Endothelial cell of umbilical vein (primary cell): ENCODE results near the gene MGAT5. TPM values are rescaled to one million over a fixed set of nuclear protein-coding genes. Genes with fewer than 3 reads are reported as not detected.

Experiments
- BruUV-seq: library from RNA; stranded (reverse); fragments of 400-500 nt; replicated peaks from 2 replicates; lab custom pipeline; 2021; lab: Mats Ljungman, UMichigan
- CTCF ChIA-PET: fragments of 300-600, 350-600 bp; sonication (Branson Sonifier 250); formaldehyde crosslinking; loops from one replicate; lab custom pipeline; 2021; ENCODE audit warnings: antibody characterized with exemption, inconsistent platforms; lab: Charles Lee
- POLR2A ChIA-PET: fragments of 300-600, 350-600 bp; sonication (Branson Sonifier 250); formaldehyde crosslinking; loops from one replicate; lab custom pipeline; 2021; ENCODE audit warnings: antibody characterized with exemption, inconsistent platforms; lab: Charles Lee
- DNase-seq: peaks from one replicate; pipeline ENCODE4 v3.0.0-alpha.2; 2011; ENCODE audit warnings: low read depth, low spot score
- FAIRE-seq: peaks from 2 replicates; lab custom pipeline; 2011; peaks lifted over from hg19 to GRCh38; lab: Jason Lieb, UNC
- H2AFZ ChIP-seq: 2 replicates; pipeline ENCODE4 v1.6.0; 2012; ENCODE audit warnings: low read depth, low read length, control low read depth, inconsistent platforms
- H3K27ac ChIP-seq: 2 replicates; pipeline ENCODE4 v1.5.1; 2011; ENCODE audit warnings: low read depth, mild to moderate bottlenecking, control low read depth, low read length, moderate library complexity; ENCODE audit not compliant: insufficient read depth
- H3K27me3 ChIP-seq, 2 experiments: 2 replicates each; pipeline versions ENCODE4 v1.6.0 to v1.6.1; 2011; ENCODE audit warnings: low read length in 2 of 2, mixed read lengths in 1 of 2; ENCODE audit not compliant: control insufficient read depth in 2 of 2, insufficient read depth in 2 of 2
- H3K36me3 ChIP-seq, 2 experiments: 2 replicates in 1 of 2; 3 replicates in 1 of 2; pipeline ENCODE4 v1.5.1; 2011; ENCODE audit warnings: low read length in 2 of 2, mild to moderate bottlenecking in 1 of 2, moderate library complexity in 1 of 2; ENCODE audit not compliant: control insufficient read depth in 2 of 2, insufficient read depth in 2 of 2; ENCODE audit errors: extremely low read depth in 1 of 2
- H3K4me1 ChIP-seq: 3 replicates; pipeline ENCODE4 v1.5.1; 2011; ENCODE audit warnings: mild to moderate bottlenecking, low read length; ENCODE audit not compliant: control insufficient read depth, insufficient read depth; ENCODE audit errors: extremely low read depth
- H3K4me2 ChIP-seq: 2 replicates; pipeline ENCODE4 v1.6.1; 2011; ENCODE audit warnings: low read length, control low read depth, mixed read lengths; ENCODE audit not compliant: insufficient read depth
- H3K4me3 ChIP-seq, 3 experiments: fragments of 200-600 bp in 1 of 3; sonication (generic), shearing (Covaris generic) in 1 of 3; replicated peaks in 1 of 3; 2 replicates each; pipeline ENCODE4 v1.5.1; 2011 to 2016; ENCODE audit warnings: control low read depth in 3 of 3, low read length in 3 of 3, mild to moderate bottlenecking in 2 of 3, inconsistent platforms in 1 of 3, low read depth in 1 of 3, moderate library complexity in 1 of 3; ENCODE audit not compliant: insufficient read depth in 1 of 3
- H3K79me2 ChIP-seq: 2 replicates; pipeline ENCODE4 v1.6.0; 2012; ENCODE audit warnings: low read length, inconsistent platforms; ENCODE audit not compliant: control insufficient read depth, insufficient read depth
- H3K9ac ChIP-seq: replicated peaks from 2 replicates; pipeline ENCODE3; 2011; ENCODE audit warnings: low read length, control low read depth; ENCODE audit not compliant: insufficient read depth; ENCODE audit errors: extremely low read depth
- H3K9me1 ChIP-seq: replicated peaks from 3 replicates; pipeline ENCODE4 v1.6.0; 2011; ENCODE audit warnings: mild to moderate bottlenecking, low read length; ENCODE audit not compliant: control insufficient read depth, insufficient read depth; ENCODE audit errors: extremely low read depth
- H3K9me3 ChIP-seq: replicated peaks from 2 replicates; pipeline ENCODE4 v1.5.1; 2012; ENCODE audit warnings: low read length, inconsistent platforms; ENCODE audit not compliant: control insufficient read depth, insufficient read depth
- H4K20me1 ChIP-seq: replicated peaks from 2 replicates; pipeline ENCODE3; 2011; ENCODE audit warnings: mild to moderate bottlenecking, low read length; ENCODE audit not compliant: control insufficient read depth, insufficient read depth; ENCODE audit errors: extremely low read depth
- EZH2 ChIP-seq: IDR thresholded peaks from 2 replicates; pipeline ENCODE4 v1.6.1; 2012; ENCODE audit warnings: borderline replicate concordance, low read depth, mild to moderate bottlenecking, moderate library complexity, low read length, inconsistent platforms; ENCODE audit not compliant: severe bottlenecking
- FOS ChIP-seq: IDR thresholded peaks from 2 replicates; pipeline ENCODE4 v1.6.1; 2011; ENCODE audit warnings: mild to moderate bottlenecking, low read length, moderate library complexity, borderline replicate concordance; ENCODE audit not compliant: insufficient read depth
- GATA2 ChIP-seq: IDR thresholded peaks from 2 replicates; pipeline ENCODE4 v1.7.0; 2011; ENCODE audit warnings: low read depth, mild to moderate bottlenecking, moderate library complexity, mixed read lengths, low read length; ENCODE audit not compliant: insufficient read length, insufficient read depth
- JUN ChIP-seq: IDR thresholded peaks from 2 replicates; pipeline ENCODE4 v1.6.1; 2011; ENCODE audit warnings: borderline replicate concordance, low read depth; ENCODE audit not compliant: insufficient read length, insufficient read depth
- POLR2AphosphoS5 ChIP-seq: IDR thresholded peaks from 2 replicates; pipeline ENCODE4 v1.6.1; 2012; ENCODE audit warnings: low read depth, mild to moderate bottlenecking, control low read depth, low read length, moderate library complexity; ENCODE audit not compliant: insufficient read depth
- dilution Hi-C: fragments of 300-500 bp; cut with MboI; formaldehyde crosslinking; loops from one replicate; pipeline ENCODE4 v1.15.0; 2019; ENCODE audit warnings: low sequenced_read_pairs; ENCODE audit not compliant: extremely low pct_ligation_motif_present
- intact Hi-C: fragments of 100-400 bp; cut with micrococcal nuclease; formaldehyde crosslinking; loops from one replicate; pipeline ENCODE4 v1.10.0; 2022
- polyA plus RNA-seq, 4 experiments: library from polyadenylated mRNA; depleted of rRNA in 3 of 4; stranded (reverse) in 3 of 4; unstranded in 1 of 4; fragments of >200 nt; gene quantifications; 2 replicates each; pipeline versions ENCODE4 v1.2.1 to v1.2.3, GENCODE V29; 2011 to 2012; ENCODE audit warnings: missing spikeins in 1 of 4
- total RNA-seq: library from RNA; stranded (reverse); gene quantifications from 2 replicates; pipeline ENCODE4 v1.2.3, GENCODE V29; 2021
- TF ChIP-seq, protein P1 (sequence below), 2 donors: IDR thresholded peaks; 1 replicate in 1 of 2; 2 replicates in 1 of 2; pipeline ENCODE4 v1.5.1; 2011; ENCODE audit warnings: low read length in 2 of 2, mild to moderate bottlenecking in 2 of 2, moderate library complexity in 2 of 2, control low read depth in 1 of 2, inconsistent platforms in 1 of 2, low read depth in 1 of 2; ENCODE audit not compliant: insufficient read depth in 1 of 2; ENCODE audit errors: extremely low read depth in 1 of 2

Gene MGAT5
- total and polyA plus RNA-seq, 2 donors (not counting 3 experiments of a cell fraction or from before 2014, with no cell fraction given): 17.7 to 84.1 TPM

DNA sequence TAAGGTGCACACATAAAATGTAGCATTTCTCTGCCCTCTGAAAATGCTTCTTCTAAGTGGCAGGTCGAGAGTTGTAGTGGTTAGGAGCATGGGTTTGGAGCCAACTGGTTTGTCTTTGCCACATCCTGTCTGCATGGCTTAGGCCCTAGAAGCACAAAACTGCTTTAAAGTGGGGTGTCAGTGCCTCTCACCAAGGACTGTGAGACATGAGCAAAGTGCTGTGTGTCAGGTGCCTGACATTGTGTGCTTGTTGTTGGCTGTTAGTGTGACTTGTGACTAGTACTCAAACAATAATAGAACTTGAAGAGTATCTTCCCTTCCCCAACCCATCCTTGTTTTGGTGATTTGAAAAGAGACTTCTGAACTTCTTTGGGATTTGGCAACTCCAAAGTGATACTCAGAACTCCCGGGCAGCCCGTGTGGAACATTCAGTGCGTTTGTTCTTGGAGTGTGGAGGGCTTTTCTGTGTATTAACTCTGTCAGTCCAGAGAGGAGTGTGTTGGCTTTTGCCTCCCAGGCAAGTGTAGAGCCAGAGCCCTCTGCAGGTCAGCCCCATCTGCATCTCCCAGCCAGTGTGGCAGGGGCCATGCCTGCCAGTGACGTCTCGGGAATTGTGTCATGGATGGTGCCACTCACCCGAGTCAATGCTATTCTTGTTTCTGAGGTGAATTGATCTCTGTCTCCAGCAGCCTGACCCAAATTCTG is 5.0 kb downstream of the MGAT5 start:
- POLR2A ChIA-PET: no interaction called here
- TF ChIP-seq, protein P1, sequence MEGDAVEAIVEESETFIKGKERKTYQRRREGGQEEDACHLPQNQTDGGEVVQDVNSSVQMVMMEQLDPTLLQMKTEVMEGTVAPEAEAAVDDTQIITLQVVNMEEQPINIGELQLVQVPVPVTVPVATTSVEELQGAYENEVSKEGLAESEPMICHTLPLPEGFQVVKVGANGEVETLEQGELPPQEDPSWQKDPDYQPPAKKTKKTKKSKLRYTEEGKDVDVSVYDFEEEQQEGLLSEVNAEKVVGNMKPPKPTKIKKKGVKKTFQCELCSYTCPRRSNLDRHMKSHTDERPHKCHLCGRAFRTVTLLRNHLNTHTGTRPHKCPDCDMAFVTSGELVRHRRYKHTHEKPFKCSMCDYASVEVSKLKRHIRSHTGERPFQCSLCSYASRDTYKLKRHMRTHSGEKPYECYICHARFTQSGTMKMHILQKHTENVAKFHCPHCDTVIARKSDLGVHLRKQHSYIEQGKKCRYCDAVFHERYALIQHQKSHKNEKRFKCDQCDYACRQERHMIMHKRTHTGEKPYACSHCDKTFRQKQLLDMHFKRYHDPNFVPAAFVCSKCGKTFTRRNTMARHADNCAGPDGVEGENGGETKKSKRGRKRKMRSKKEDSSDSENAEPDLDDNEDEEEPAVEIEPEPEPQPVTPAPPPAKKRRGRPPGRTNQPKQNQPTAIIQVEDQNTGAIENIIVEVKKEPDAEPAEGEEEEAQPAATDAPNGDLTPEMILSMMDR (IDR thresholded peaks at IDR 0.05; ENCODE audit: extremely low read depth in 1 of 2, insufficient read depth in 1 of 2, low read depth in 1 of 2, low read length in 2 of 2): no peak
- TF ChIP-seq GATA2: no peak
- no peak for TF ChIP-seq FOS
- no peak for TF ChIP-seq POLR2AphosphoS5
- no peak for TF ChIP-seq JUN
- no peak for TF ChIP-seq EZH2
- intact Hi-C loops: no loop called here

More for the DNA sequence above, 5.0 kb downstream of the MGAT5 start:
- Histone ChIP-seq H3K9ac (no peak overlapping the region), H3K4me1 (peaks cover 25% of the 10 kb centered on the region), H3K4me3 (no peak overlapping the region), H3K27me3 (no peaks in the 10 kb centered on the region), H3K9me3 (no peaks in the 10 kb centered on the region), H3K4me2 (no peak overlapping the region), H3K36me3 (no peaks in the 10 kb centered on the region), H3K9me1 (no peaks in the 10 kb centered on the region), H3K79me2 (peaks cover 3% of the 10 kb centered on the region), H2AFZ (no peak overlapping the region), H3K27ac (no peak overlapping the region), H4K20me1 (no peaks in the 10 kb centered on the region)
- dilution Hi-C loops: no loop called here
- no peak for DNase-seq
- CTCF ChIA-PET: interaction anchor here (1.1 to 1.5 kb wide), 3 partner anchors 13 to 192 kb away, joined by 5 to 7 read pairs (median 5); no protein-coding TSS in a partner anchor
- FAIRE-seq: no peak
- no TSS peak for BruUV-seq
